ENCODE results near the gene AMZ2. TPM values are rescaled to one million over a fixed set of nuclear protein-coding genes. Genes with fewer than 3 reads are reported as not detected.
"Not testable (repeated sequence)": the region's sequence is repeated elsewhere in the genome, so short reads cannot be mapped to it uniquely, and the experiment has no call there.

The AMZ2 gene
- total and polyA plus RNA-seq, 2 of the 8 experiments (the other 6 are each of a cell fraction or from before 2014, with no cell fraction given) = 49.5 to 71.0 TPM

GRCh38 chr17:68231131-68231530 lies 16.7 kb upstream of the AMZ2 start:
- H2BK120ac ChIP-seq (replicated peaks; ENCODE audit: low read depth, low read length); H3K4ac ChIP-seq (replicated peaks; ENCODE audit: insufficient read length, low read depth, low read length); H3K23me2 ChIP-seq (ENCODE audit: low read depth, low read length); H2BK15ac ChIP-seq (ENCODE audit: low read length); H3K79me2 ChIP-seq (ENCODE audit: control insufficient read depth in 1 of 2, insufficient read depth in 2 of 2, low read length in 2 of 2); H4K5ac ChIP-seq (ENCODE audit: insufficient read length, low read depth, low read length); H3K23ac ChIP-seq (ENCODE audit: insufficient read length); H4K91ac ChIP-seq (replicated peaks; ENCODE audit: insufficient read length, low read length); H3K18ac ChIP-seq (ENCODE audit: extremely low read depth, low read length); H3K4me2 ChIP-seq (ENCODE audit: insufficient read depth in 1 of 2, low read depth in 2 of 2, low read length in 2 of 2); H2BK5ac ChIP-seq (ENCODE audit: low read depth, low read length); CTCF ChIA-PET (ENCODE audit: partially characterized antibody); H3K4me3 ChIP-seq (ENCODE audit: extremely low read depth in 1 of 4, insufficient read depth in 2 of 4, low read depth in 3 of 4, low read length in 4 of 4); H3K27me3 ChIP-seq (replicated peaks in 1 of 4; ENCODE audit: control insufficient read depth in 3 of 4, extremely low read depth in 1 of 4, insufficient read depth in 3 of 4, low read length in 3 of 4); H3K56ac ChIP-seq (replicated peaks; ENCODE audit: insufficient read length, low read depth, low read length); H3K14ac ChIP-seq (ENCODE audit: insufficient read length); FAIRE-seq; H2AFZ ChIP-seq (ENCODE audit: low read length); H2BK20ac ChIP-seq (ENCODE audit: low read length); H3K4me1 ChIP-seq (replicated peaks in 1 of 4; ENCODE audit: control insufficient read depth in 3 of 4, insufficient read depth in 4 of 4, low read length in 3 of 4); H3K9ac ChIP-seq (replicated peaks in 1 of 4; ENCODE audit: extremely low read depth in 1 of 4, low read depth in 3 of 4, low read length in 3 of 4); H3K9me3 ChIP-seq (ENCODE audit: insufficient read depth in 2 of 2, low read depth in 1 of 2, low read length in 1 of 2); H2AK5ac ChIP-seq (ENCODE audit: low read depth, low read length); H3K36me3 ChIP-seq (ENCODE audit: control insufficient read depth in 2 of 4, insufficient read depth in 4 of 4, low read length in 3 of 4); H2BK12ac ChIP-seq (ENCODE audit: low read depth, low read length); H3K79me1 ChIP-seq (ENCODE audit: low read depth, low read length); H3K27ac ChIP-seq (ENCODE audit: low read depth, low read length); H4K8ac ChIP-seq (ENCODE audit: extremely low read depth, insufficient read depth, low read length); H4K20me1 ChIP-seq (replicated peaks in 1 of 2; ENCODE audit: control insufficient read depth in 1 of 2, insufficient read depth in 2 of 2, low read length in 2 of 2): not testable (repeated sequence)
- WGBS, 2 experiments (ENCODE audit: extremely low coverage in 1 of 2, insufficient coverage in 1 of 2, insufficient read length in 1 of 2, insufficient replicate concordance in 2 of 2, low coverage in 1 of 2, low lambda C conversion rate in 2 of 2, missing lambda C conversion rate in 1 of 2) = 89% methylated on average over 4 of the region's 4 CpGs; no CpG with 5 or more reads in 1 of the 2 experiments
- peak in 1 of 2 experiments; percentile 6 for DNase-seq (ENCODE audit: low read depth in 1 of 2, low spot score in 2 of 2)
- POLR2A ChIA-PET (ENCODE audit: partially characterized antibody) = interaction anchor here (0.5 to 1.0 kb wide), 2 partner anchors 9 to 60 kb away, joined by 3 read pairs; no protein-coding TSS in a partner anchor

Measured in H1 (cell line).